BLaER1 treated with 17β-estradiol and CSF1 and Interleukin-3, amounts not matched to agents 10 nM and 100 nM (cell line): ENCODE results near the gene MDFIC2.
A peak's percentile ranks its signal among the peaks of the same experiment; 100 is the strongest.

ENCODE experiments used
- H3K27ac ChIP-seq, 11 experiments: shearing (Covaris generic); formaldehyde crosslinking; 2 replicates each; pipeline ENCODE4 v1.8.1; 2022
- H3K27me3 ChIP-seq, 11 experiments: shearing (Covaris generic); formaldehyde crosslinking; 2 replicates each; pipeline ENCODE4 v1.8.1; 2022
- H3K36me3 ChIP-seq, 11 experiments: shearing (Covaris generic); formaldehyde crosslinking; 2 replicates each; pipeline ENCODE4 v1.8.1; 2022
- H3K4me1 ChIP-seq, 10 experiments: shearing (Covaris generic); formaldehyde crosslinking; 2 replicates each; pipeline ENCODE4 v1.8.1; 2022
- H3K4me2 ChIP-seq, 11 experiments: shearing (Covaris generic); formaldehyde crosslinking; 2 replicates each; pipeline ENCODE4 v1.8.1; 2022
- H3K4me3 ChIP-seq, 10 experiments: shearing (Covaris generic); formaldehyde crosslinking; 2 replicates each; pipeline ENCODE4 v1.8.1; 2022
- H3K9ac ChIP-seq, 11 experiments: shearing (Covaris generic); formaldehyde crosslinking; 2 replicates each; pipeline ENCODE4 v1.8.1; 2022
- H3K9me3 ChIP-seq, 11 experiments: shearing (Covaris generic); formaldehyde crosslinking; replicated peaks in 1 of 11; 2 replicates each; pipeline ENCODE4 v1.8.1; 2022
- H4K20me1 ChIP-seq, 11 experiments: shearing (Covaris generic); formaldehyde crosslinking; 2 replicates each; pipeline ENCODE4 v1.8.1; 2022
- Cebpa-rat ChIP-seq, 11 experiments: shearing (Covaris generic); IDR thresholded peaks; 2 replicates each; pipeline ENCODE4 v1.8.1; 2022

MDFIC2 gene

DNA sequence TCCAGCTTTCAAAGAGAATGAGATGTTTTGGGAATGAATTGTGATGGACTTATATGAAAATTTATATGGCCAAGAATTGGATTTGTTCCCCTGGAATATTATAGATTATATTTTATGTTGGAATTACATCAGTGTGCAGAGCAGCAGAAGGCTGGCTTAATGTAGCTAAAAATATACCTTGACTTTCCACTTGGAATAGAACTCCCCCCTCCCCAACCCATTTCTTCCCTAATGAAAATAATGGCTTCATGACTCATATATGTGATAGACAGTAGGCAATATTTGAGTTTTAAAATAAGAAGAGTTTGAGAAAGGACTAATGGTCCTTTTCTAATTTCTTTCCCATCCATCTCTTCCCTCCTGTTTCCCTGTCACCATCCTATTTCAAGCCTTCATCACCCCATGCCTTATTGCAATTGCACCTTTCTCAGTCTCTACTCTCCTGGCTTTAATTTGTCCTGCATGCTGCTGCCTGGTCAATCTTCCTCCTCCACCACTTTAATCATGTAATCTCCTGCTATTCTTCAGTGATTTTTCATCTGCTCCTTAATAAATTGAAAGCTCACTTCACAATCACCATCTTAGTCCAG lies 122.5 kb downstream of the MDFIC2 start:
- Histone ChIP-seq H3K9ac (no peak overlapping the region), H3K4me3 (no peak overlapping the region), H3K27ac (no peak overlapping the region), H4K20me1 (0 out of 22 replicates have a peak, but pooled peaks cover 0 to 3% (median 0%) of the 10 kb centered on the region in 11 experiments), H3K9me3 (no peaks in the 10 kb centered on the region), H3K27me3 (no peaks in the 10 kb centered on the region), H3K36me3 (no peaks in the 10 kb centered on the region), H3K4me1 (peaks cover 0 to 31% (median 0%) of the 10 kb centered on the region in 10 experiments; a peak in 9 of 20 replicates), H3K4me2 (peak overlapping the region in 2 of 11 experiments; percentile 60 to 82; a peak in 1 of 22 replicates)
- no peak for TF ChIP-seq Cebpa-rat (IDR thresholded peaks at IDR 0.05)

DNA sequence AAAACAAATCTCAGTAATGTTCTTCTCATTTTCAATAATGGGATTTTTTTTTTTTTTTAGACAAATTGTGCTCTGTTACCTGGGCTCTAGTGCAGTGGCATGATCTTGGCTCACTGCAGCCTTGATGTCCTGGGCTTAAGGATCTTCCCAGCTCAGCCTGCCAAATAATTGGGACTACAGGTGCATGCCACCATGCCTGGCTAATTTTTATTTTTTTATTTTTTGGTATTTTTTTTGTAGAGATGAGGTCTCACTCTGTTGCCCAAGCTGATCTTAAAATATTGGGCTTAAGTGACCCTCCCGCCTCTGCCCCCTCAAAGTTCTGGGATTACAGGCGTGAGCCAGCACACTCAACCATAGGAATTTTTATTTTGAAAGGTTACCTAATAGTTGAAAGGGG lies 126.2 kb downstream of the MDFIC2 start:
- H4K20me1 ChIP-seq, result 0 out of 22 replicates have a peak, but pooled peaks cover 0 to 1% (median 0%) of the 10 kb centered on the region in 11 experiments
- H3K4me2 ChIP-seq, result no peak overlapping the region
- no peaks in the 10 kb centered on the region for H3K27me3 ChIP-seq
- peaks cover 0 to 12% (median 0%) of the 10 kb centered on the region in 10 experiments; a peak in 6 of 20 replicates for H3K4me1 ChIP-seq
- H3K36me3 ChIP-seq, result no peaks in the 10 kb centered on the region
- H3K9ac ChIP-seq, result no peak overlapping the region
- no peaks in the 10 kb centered on the region for H3K9me3 ChIP-seq
- TF ChIP-seq Cebpa-rat (IDR thresholded peaks at IDR 0.05), result no peak
- H3K4me3 ChIP-seq, result no peak overlapping the region
- H3K27ac ChIP-seq, result no peak overlapping the region

DNA sequence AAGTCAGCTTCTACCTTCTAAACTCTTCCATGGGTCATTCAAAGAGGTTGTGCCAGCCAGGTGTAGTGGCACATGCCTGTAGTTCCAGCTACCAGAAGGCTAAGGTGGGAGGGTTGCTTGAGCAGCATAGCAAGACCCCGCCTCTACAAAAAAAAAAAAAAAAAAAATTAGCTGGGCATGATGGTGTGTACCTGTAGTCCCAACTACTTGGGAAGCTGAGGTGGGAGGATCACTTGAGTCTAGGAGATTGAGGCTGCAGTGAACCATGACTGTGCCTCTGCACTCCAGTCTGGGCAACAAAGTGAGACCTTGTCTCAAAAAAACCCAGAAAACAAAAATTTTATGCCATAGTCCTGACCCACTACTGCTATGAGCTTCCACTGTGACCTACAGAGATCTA lies 126.8 kb downstream of the MDFIC2 start:
- H3K27me3 ChIP-seq, result no peaks in the 10 kb centered on the region
- H3K4me2 ChIP-seq, result no peak overlapping the region
- H3K9ac ChIP-seq, result no peak overlapping the region
- H3K27ac ChIP-seq, result no peak overlapping the region
- peaks cover 0 to 6% (median 0%) of the 10 kb centered on the region in 10 experiments; a peak in 6 of 20 replicates for H3K4me1 ChIP-seq
- TF ChIP-seq Cebpa-rat (IDR thresholded peaks at IDR 0.05), result no peak
- H4K20me1 ChIP-seq, result no peaks in the 10 kb centered on the region
- H3K4me3 ChIP-seq, result no peak overlapping the region
- H3K36me3 ChIP-seq, result no peaks in the 10 kb centered on the region
- no peaks in the 10 kb centered on the region for H3K9me3 ChIP-seq

DNA sequence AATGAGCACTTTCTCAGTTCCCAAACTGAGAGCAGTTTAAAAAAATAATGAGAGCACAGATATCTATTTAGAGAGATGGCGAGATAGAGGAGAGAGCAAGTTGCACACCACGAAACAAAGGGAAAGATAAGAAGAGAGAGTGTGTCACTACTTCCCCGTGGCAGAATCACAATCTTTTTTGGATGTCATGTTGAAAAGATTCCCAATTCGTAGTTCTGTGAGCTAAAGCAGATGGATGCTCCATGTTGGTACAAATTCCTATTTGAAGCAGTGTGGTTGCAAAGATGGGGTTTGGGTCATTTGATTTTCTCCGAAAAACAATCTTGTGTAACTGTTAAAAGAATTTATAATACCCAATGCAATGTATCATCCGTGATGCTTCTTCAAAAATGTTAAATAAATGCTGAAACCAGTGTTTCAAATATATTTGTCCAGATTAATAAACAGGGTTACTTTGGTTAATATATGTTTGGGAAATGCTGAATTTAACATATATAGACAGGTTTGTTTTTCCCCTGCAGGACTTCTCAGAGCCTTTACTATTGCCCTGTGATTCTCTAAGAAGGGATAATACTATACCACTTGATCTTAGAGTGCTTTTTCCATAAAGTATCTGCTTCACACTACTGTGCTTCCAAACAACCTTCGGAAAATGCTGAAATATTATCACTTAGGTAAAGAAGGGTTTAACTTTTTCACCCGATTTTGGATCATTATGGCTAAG lies 128.5 kb downstream of the MDFIC2 start:
- Histone ChIP-seq H3K36me3 (no peaks in the 10 kb centered on the region), H4K20me1 (no peaks in the 10 kb centered on the region), H3K9me3 (no peaks in the 10 kb centered on the region), H3K27ac (no peak overlapping the region), H3K4me3 (no peak overlapping the region), H3K4me1 (peaks cover 0 to 8% (median 0%) of the 10 kb centered on the region in 10 experiments; a peak in 5 of 20 replicates), H3K9ac (no peak overlapping the region), H3K27me3 (no peaks in the 10 kb centered on the region), H3K4me2 (no peak overlapping the region)
- TF ChIP-seq Cebpa-rat (IDR thresholded peaks at IDR 0.05), result no peak

DNA sequence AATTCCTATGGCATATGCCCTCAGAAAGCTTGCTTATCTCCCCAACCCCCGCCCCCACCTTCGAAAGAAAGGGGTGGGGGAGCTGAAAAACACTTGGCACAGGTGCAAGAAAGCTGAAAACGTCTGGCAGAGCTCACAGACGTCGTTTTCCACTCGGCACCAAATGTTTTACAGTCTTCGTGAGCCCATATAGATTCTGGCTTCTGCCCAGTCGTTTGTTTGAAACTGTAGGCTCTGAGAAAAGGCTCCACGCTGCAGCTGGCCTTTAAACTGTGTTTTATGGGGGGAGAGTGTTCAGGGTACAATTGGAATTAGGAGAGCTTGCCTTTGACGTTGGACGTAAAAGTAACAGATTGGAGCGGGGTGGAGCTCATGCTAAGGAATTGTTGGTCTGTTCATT lies 130.3 kb downstream of the MDFIC2 start:
- Histone ChIP-seq H3K9ac (no peak overlapping the region), H3K4me2 (no peak overlapping the region), H3K27me3 (no peaks in the 10 kb centered on the region), H3K4me3 (no peak overlapping the region), H3K4me1 (peaks cover 0 to 12% (median 0%) of the 10 kb centered on the region in 10 experiments; a peak in 5 of 20 replicates), H3K27ac (no peak overlapping the region), H3K9me3 (no peaks in the 10 kb centered on the region), H3K36me3 (no peaks in the 10 kb centered on the region), H4K20me1 (no peaks in the 10 kb centered on the region)
- no peak for TF ChIP-seq Cebpa-rat (IDR thresholded peaks at IDR 0.05)

DNA sequence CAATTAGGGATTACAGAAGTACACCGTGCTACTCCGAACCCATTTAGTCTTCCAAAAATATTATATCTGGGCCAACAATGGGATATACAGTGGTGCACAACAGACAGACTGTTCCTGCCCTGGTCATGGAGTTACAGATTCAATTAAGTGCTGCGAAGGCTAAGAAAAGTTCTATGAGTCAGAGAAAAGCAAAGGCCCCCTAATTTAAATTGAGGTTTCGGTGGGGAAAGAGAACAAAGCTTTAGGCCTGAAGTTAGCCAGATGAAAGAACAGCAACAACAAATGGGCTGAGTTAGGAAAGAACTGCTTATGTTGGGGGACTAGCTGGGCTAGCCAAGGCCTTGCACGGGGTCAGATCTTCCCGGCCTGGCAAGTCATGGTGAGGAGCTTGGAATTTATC lies 131.8 kb downstream of the MDFIC2 start:
- TF ChIP-seq Cebpa-rat (IDR thresholded peaks at IDR 0.05), result no peak

DNA sequence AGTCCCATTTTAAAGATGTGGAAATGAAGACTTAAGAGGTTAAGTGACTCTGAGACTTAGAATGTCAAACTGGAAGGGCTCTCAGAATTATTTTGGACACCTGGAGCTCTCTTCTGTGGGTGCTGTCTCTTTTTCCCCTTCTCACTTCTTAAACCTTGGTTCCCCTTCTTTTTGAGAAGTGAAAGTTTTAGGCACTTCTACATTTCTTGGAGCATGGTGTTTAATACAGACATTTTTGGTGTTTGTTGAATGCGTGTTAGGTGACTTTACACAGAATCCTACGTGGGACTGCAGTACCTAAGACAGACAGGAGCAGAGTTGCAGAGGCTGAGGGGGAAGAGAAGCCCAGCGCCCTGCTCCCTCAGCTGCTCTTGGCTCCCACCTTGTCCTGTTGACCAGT lies 133.3 kb downstream of the MDFIC2 start:
- TF ChIP-seq Cebpa-rat (IDR thresholded peaks at IDR 0.05), result no peak
- Histone ChIP-seq H3K4me3 (no peak overlapping the region), H3K27ac (no peak overlapping the region), H3K4me1 (peaks cover 0 to 18% (median 0%) of the 10 kb centered on the region in 10 experiments; a peak in 5 of 20 replicates), H3K36me3 (no peaks in the 10 kb centered on the region), H3K9me3 (no peaks in the 10 kb centered on the region), H3K9ac (no peak overlapping the region), H3K4me2 (peak overlapping the region in 2 of 11 experiments; percentile 38 to 64; a peak in 4 of 22 replicates), H4K20me1 (no peaks in the 10 kb centered on the region), H3K27me3 (no peaks in the 10 kb centered on the region)

More for the DNA sequence above, 131.8 kb downstream of the MDFIC2 start:
- H3K4me1 ChIP-seq, result peaks cover 0 to 12% (median 0%) of the 10 kb centered on the region in 10 experiments; a peak in 5 of 20 replicates
- H3K4me3 ChIP-seq, result no peak overlapping the region
- H3K36me3 ChIP-seq, result no peaks in the 10 kb centered on the region
- no peaks in the 10 kb centered on the region for H3K9me3 ChIP-seq
- no peaks in the 10 kb centered on the region for H3K27me3 ChIP-seq
- H3K4me2 ChIP-seq, result no peak overlapping the region
- no peak overlapping the region for H3K9ac ChIP-seq
- no peak overlapping the region for H3K27ac ChIP-seq
- no peaks in the 10 kb centered on the region for H4K20me1 ChIP-seq

DNA sequence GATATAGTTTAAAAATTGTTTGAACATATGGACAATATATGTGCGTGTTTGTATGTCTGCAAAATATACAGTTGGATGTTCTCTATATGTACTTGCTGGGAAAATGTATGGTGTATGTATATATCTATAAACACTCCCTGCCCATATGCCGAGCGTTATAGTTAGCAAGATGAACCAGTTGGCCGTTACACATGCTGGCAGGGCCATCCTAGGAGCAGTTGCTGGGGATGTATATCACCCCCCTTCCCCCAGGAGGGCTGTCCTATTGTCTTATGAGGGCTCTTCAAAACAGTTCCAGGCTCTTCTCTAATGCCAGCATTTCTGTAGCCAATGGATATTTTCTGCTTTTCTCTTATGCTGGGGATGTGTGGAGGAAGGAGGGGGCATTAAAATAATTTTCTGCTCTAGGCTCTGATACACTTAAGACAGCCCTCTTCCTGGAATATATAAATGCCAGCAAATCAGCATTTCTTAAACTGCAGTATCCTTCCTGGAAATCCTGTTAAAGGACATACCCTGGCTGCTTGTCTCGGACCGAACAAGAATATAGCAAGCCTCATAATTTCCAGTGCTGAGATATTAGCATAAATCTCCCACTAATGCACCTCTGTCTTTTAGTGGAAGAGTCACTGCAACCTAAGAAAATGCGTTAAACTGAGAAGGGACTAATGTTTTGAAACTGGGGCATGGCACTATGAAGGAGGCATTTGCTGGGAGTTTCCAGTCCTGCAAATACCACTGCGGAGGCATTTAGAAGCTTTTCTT lies 134.4 kb downstream of the MDFIC2 start:
- Histone ChIP-seq H3K4me2 (no peak overlapping the region), H3K9ac (no peak overlapping the region), H3K27ac (no peak overlapping the region), H3K9me3 (no peaks in the 10 kb centered on the region), H3K4me1 (peaks cover 0 to 18% (median 0%) of the 10 kb centered on the region in 10 experiments; a peak in 5 of 20 replicates), H3K36me3 (no peaks in the 10 kb centered on the region), H3K4me3 (no peak overlapping the region), H3K27me3 (no peaks in the 10 kb centered on the region), H4K20me1 (no peaks in the 10 kb centered on the region)
- no peak for TF ChIP-seq Cebpa-rat (IDR thresholded peaks at IDR 0.05)

DNA sequence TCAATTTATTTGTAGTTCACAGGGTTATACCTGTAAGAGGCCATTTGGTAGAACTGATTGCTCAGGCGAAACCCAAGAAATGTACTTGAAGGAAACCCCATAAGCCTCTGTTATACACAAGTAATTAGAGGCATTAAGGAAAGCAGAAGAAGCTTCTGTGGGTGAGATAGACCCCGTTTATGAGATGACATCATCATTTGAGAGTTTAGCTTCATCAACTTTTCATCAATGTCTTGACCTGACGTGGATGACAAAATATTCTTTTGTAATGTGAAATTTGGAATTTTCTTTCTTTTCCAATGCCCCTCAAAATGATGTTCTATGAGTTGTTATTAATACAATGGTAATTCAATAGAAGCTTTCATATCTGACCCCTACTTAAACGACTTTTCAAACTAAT lies 136.2 kb downstream of the MDFIC2 start:
- Histone ChIP-seq H3K4me2 (no peak overlapping the region), H3K36me3 (no peaks in the 10 kb centered on the region), H3K27ac (no peak overlapping the region), H3K4me3 (no peak overlapping the region), H3K9me3 (no peaks in the 10 kb centered on the region), H4K20me1 (no peaks in the 10 kb centered on the region), H3K9ac (no peak overlapping the region), H3K4me1 (peaks cover 0 to 18% (median 0%) of the 10 kb centered on the region in 10 experiments; a peak in 5 of 20 replicates), H3K27me3 (no peaks in the 10 kb centered on the region)
- TF ChIP-seq Cebpa-rat (IDR thresholded peaks at IDR 0.05), result no peak
